ENCODE results near the gene POLR3F.
"Not testable (repeated sequence)": the region's sequence is repeated elsewhere in the genome, so short reads cannot be mapped to it uniquely, and the experiment has no call there.

The POLR3F gene

GRCh38 chr20:18523066-18523465 lies 55.9 kb downstream of the POLR3F start:
- Mint-ChIP-seq H3K4me1 (ENCODE audit: low read depth) (no peaks in the 10 kb centered on the region), H3K9me3 (ENCODE audit: low read depth) (no peaks in the 10 kb centered on the region), H3K4me3 (no peak overlapping the region), H3K27ac (no peak overlapping the region), H3K27me3 (no peaks in the 10 kb centered on the region), H3K36me3 (peaks cover 7% of the 10 kb centered on the region)

- no peaks in the 10 kb centered on the region for H3K27me3 Mint-ChIP-seq
- H3K36me3 Mint-ChIP-seq, result peaks cover 11% of the 10 kb centered on the region
- H3K27ac Mint-ChIP-seq, result no peak overlapping the region
- no peaks in the 10 kb centered on the region for H3K4me1 Mint-ChIP-seq (ENCODE audit: low read depth)
- H3K4me3 Mint-ChIP-seq, result no peak overlapping the region
- no peaks in the 10 kb centered on the region for H3K9me3 Mint-ChIP-seq (ENCODE audit: low read depth)
Measured at GRCh38 chr20:18524646-18525045, 57.5 kb downstream of the POLR3F start.

GRCh38 chr20:18526761-18527160 lies 59.6 kb downstream of the POLR3F start:
- H3K9me3 Mint-ChIP-seq (ENCODE audit: low read depth); H3K27ac Mint-ChIP-seq; H3K4me3 Mint-ChIP-seq; H3K4me1 Mint-ChIP-seq (ENCODE audit: low read depth); H3K27me3 Mint-ChIP-seq: not testable (repeated sequence)
- H3K36me3 Mint-ChIP-seq, result peaks cover 14% of the 10 kb centered on the region

- Mint-ChIP-seq H3K36me3 (peaks cover 14% of the 10 kb centered on the region), H3K4me3 (no peak overlapping the region)
Measured at GRCh38 chr20:18527339-18527738, 60.1 kb downstream of the POLR3F start.

GRCh38 chr20:18527836-18528235 lies 60.6 kb downstream of the POLR3F start:
- Mint-ChIP-seq H3K36me3 (peaks cover 14% of the 10 kb centered on the region), H3K27ac (no peak overlapping the region)

More at GRCh38 chr20:18527339-18527738, 60.1 kb downstream of the POLR3F start:
- no peaks in the 10 kb centered on the region for H3K9me3 Mint-ChIP-seq (ENCODE audit: low read depth)
- H3K27me3 Mint-ChIP-seq, result no peaks in the 10 kb centered on the region
- no peaks in the 10 kb centered on the region for H3K4me1 Mint-ChIP-seq (ENCODE audit: low read depth)
- H3K27ac Mint-ChIP-seq, result no peak overlapping the region

GRCh38 chr20:18529041-18529440 lies 61.9 kb downstream of the POLR3F start:
- H3K9me3 Mint-ChIP-seq (ENCODE audit: low read depth), result no peaks in the 10 kb centered on the region
- no peaks in the 10 kb centered on the region for H3K4me1 Mint-ChIP-seq (ENCODE audit: low read depth)
- H3K4me3 Mint-ChIP-seq, result no peak overlapping the region
- H3K27me3 Mint-ChIP-seq, result no peaks in the 10 kb centered on the region
- no peak overlapping the region for H3K27ac Mint-ChIP-seq
- peaks cover 14% of the 10 kb centered on the region for H3K36me3 Mint-ChIP-seq

More at GRCh38 chr20:18527836-18528235, 60.6 kb downstream of the POLR3F start:
- Mint-ChIP-seq H3K4me1 (ENCODE audit: low read depth) (no peaks in the 10 kb centered on the region), H3K9me3 (ENCODE audit: low read depth) (no peaks in the 10 kb centered on the region), H3K27me3 (no peaks in the 10 kb centered on the region), H3K4me3 (no peak overlapping the region)

- H3K27me3 Mint-ChIP-seq, result no peaks in the 10 kb centered on the region
- H3K27ac Mint-ChIP-seq, result no peak overlapping the region
- no peaks in the 10 kb centered on the region for H3K9me3 Mint-ChIP-seq (ENCODE audit: low read depth)
- no peaks in the 10 kb centered on the region for H3K4me1 Mint-ChIP-seq (ENCODE audit: low read depth)
- no peak overlapping the region for H3K4me3 Mint-ChIP-seq
- peaks cover 20% of the 10 kb centered on the region for H3K36me3 Mint-ChIP-seq
Measured at GRCh38 chr20:18532626-18533025, 65.4 kb downstream of the POLR3F start.

GRCh38 chr20:18533491-18533890 lies 66.3 kb downstream of the POLR3F start:
- H3K4me1 Mint-ChIP-seq (ENCODE audit: low read depth), result no peaks in the 10 kb centered on the region
- no peaks in the 10 kb centered on the region for H3K27me3 Mint-ChIP-seq
- H3K9me3 Mint-ChIP-seq (ENCODE audit: low read depth), result no peaks in the 10 kb centered on the region
- H3K27ac Mint-ChIP-seq, result no peak overlapping the region
- H3K36me3 Mint-ChIP-seq, result peaks cover 20% of the 10 kb centered on the region
- no peak overlapping the region for H3K4me3 Mint-ChIP-seq

GRCh38 chr20:18533978-18534644 lies 66.9 kb downstream of the POLR3F start:
- H3K4me3 Mint-ChIP-seq, result no peak overlapping the region
- no peaks in the 10 kb centered on the region for H3K9me3 Mint-ChIP-seq (ENCODE audit: low read depth)
- H3K36me3 Mint-ChIP-seq, result peaks cover 20% of the 10 kb centered on the region
- no peak overlapping the region for H3K27ac Mint-ChIP-seq
- no peaks in the 10 kb centered on the region for H3K4me1 Mint-ChIP-seq (ENCODE audit: low read depth)
- H3K27me3 Mint-ChIP-seq, result no peaks in the 10 kb centered on the region
